Measurements from ENCODE around the gene GPANK1.
"Not testable (repeated sequence)": the region's sequence is repeated elsewhere in the genome, so short reads cannot be mapped to it uniquely, and the experiment has no call there.

Gene GPANK1

DNA sequence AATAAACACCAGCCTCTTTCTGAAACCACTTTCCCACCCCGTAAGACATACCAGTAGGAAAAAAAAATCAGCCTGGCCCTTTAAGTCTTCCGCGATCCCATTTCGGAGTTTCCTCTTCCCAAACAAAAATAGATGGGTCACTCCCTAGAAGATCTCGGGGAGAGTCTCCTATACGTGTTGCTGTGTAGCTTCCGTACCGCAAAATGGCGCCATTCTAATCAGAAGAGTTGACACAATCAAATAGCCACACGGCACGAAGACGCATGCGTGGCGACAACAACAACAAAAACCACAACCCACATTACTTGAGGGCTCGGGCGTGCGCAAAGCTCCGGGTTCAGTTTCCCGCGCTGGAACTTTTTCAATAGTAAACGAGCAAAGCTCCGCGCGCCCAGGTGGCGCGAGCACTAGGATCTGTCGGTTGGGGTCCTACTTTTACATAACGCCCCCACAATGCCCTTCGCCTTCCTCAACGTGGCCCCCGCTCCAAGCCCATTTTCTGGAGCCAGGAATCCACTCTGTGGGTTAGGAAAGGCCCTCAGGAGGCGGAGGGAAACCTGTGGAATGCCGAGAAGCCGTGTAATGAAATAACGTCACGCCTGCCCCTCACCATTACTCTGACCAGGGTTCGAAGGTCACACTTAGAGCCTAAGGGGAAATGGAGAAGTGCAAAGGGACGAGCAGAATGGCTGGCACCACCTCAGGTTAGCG lies at the start of gene GPANK1:
Gene GPANK1 (minus strand): TSS at position 208 of the 711 bp plus-strand sequence. CDS start 519 bp downstream, outside the sequence.
- DNase-seq, result peak; percentile 74

DNA sequence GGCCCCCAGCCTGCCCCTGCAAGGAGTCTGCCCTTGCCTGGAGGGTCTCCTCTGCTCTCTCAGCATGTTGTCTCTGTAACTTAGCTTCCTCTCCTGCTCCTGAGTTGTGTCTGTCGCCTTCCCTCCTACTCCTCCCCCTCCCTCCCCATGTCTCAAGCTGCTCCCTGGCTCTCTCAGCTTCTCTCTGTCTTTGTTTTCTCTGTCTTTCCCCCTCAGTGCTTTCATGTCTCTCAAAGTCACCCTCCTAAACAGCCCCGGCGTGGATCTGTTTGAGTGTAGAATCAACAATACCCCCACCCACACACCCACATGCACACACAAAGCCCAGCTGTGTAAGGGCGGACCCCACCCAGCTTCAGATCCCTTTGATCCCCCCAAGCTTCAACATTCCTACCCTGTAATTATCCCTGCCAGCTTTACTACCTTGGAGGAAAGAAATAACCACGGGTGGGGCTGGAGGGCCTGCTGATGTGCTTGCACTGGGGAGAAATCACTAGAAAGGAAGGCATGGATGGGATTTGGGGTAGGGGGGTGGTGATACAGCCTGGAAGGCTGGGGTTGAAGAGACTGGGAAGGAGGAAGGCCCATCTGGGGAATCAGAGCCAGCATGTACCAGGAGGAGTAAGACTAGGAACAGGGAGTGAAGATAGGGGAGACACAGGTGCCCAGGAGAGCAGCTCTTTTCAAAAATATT lies 49.3 kb upstream of the GPANK1 start:
- DNase-seq, result no peak

DNA sequence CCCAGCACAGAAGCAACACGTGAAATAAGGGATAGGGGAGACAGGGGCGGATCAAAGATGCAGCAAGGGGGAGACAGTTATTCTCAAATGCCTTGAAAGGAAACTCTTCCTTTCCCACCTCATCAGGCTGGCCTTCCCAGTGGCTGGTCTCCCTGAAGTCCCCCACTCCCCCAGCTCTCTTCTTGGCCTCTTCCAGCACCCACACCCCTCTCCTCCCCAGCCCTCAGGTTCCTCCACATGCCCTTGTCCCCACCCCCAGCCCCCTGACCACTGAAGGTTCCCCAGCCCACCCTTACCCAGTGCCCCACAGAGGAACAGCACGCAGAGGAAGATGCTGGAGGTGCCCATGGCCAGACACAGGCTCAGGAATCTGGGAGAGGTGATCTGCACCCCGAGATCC lies 48.7 kb upstream of the GPANK1 start:
- DNase-seq, result no peak

DNA sequence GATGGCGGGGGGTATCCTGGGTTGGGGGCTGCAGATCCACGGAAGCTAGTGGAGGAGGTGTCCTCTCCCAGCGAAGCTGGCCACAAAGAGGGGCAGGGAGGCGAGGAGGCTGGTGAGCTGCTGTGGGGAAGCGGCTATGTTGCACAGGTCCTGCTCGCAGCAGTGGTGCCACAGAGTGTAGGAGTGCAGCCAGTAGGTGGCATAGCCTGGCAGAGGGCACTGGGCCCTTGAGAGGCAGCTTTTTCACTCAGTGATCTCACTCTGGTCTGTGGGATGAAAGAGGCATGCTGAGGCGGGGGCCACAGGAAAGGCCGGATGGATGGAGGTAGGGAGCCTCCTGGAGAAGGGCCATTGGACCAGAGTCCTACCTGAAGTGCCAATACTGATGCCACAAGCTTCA lies 47.5 kb upstream of the GPANK1 start:
- DNase-seq, result no peak

DNA sequence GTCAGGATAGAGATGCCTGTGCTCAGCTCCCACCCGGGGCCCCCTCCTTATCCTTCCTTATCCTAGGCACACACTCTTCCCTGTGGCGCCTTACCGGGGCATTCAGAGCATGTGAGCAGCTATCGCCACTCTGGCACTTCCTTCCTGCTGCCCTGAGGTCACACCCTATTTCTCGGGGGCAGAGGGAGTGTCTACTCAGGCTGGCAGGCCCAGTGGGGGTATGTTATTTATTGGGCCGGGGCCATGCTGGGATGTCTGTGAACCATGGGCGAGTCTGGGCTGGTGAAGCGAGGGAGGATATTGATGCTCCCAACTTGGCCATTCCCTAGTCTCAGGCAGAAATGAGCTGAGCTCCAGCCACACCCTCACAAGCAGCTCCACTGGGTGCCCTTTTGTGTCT lies 46.4 kb upstream of the GPANK1 start:
- DNase-seq, result no peak

DNA sequence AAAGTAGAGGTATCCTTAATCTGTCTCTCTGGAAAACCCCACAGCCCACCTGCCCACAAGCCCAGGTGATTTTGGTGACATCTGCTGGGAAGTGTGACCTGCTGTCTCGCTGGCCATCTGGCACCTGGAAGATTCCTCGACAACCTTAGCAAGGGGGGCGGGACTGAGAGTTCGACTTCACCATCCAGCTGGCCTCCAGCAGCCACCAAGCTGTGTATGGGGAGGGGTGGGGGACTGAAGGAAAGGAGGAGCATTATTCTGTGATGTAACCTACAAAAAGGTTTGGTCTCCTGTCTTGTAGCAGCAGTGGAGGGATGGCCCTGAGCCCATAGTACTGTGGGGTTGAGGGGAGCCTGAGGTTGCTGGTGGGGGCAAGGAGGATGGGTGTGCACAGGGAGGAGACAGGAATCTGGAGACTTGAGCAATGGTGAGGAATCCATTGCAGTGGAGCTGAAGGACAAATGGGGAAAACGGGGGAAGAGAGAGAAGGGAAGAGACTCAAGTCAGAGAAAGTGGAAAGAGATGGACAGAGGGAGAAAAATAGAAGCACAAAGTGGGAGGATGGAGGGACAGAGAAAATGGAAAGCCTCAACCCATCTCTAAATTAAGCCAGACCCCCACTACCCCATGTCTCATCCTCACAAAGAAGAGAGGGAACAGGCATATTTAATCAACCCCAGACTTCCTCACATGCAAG lies 45.9 kb upstream of the GPANK1 start:
- no peak for DNase-seq

DNA sequence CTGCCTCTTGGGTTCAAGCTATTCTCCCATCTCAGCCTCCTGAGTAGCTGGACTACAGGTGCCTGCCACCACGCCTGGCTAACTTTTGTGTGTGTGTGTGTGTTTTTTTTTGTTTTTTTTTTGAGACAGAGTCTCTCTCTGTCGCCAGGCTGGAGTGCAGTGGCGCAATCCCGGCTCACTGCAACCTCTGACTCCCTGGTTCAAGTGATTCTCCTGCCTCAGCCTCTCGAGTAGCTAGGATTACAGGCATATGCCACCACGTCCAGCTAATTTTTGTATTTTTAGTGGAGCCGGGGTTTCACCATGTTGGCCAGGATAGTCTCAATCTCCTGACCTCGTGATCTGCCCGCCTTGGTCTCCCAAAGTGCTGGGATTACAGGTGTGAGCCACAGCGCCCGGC lies 44.4 kb upstream of the GPANK1 start:
- not testable (repeated sequence) for DNase-seq

DNA sequence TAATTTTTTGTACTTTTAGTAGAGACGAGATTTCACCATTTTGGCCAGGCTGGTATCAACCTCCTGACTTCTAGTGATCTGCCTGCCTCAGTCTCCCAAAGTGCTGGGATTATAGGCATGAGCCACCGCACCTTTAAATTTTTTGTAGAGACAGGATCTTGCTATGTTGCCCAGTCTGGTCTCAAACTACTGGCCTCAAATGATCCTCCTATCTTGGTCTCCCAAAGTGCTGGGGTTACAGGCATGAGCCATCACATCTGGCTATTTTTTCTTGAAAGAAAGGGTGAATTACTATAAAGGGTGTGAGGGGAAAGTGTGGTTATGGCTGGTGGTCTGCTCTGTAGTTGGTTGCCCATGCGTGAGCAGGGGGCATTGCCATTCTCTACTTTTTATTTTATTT lies 43.4 kb upstream of the GPANK1 start:
- DNase-seq, result no peak

DNA sequence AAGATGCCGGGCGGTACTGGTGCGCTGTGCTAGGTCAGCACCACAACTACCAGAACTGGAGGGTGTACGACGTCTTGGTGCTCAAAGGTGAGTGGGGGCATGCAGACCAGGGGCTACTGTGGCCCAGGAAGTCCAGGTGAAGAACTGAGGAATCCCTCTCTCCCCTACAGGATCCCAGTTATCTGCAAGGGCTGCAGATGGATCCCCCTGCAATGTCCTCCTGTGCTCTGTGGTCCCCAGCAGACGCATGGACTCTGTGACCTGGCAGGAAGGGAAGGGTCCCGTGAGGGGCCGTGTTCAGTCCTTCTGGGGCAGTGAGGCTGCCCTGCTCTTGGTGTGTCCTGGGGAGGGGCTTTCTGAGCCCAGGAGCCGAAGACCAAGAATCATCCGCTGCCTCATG lies 42.9 kb upstream of the GPANK1 start:
- no peak for DNase-seq

DNA sequence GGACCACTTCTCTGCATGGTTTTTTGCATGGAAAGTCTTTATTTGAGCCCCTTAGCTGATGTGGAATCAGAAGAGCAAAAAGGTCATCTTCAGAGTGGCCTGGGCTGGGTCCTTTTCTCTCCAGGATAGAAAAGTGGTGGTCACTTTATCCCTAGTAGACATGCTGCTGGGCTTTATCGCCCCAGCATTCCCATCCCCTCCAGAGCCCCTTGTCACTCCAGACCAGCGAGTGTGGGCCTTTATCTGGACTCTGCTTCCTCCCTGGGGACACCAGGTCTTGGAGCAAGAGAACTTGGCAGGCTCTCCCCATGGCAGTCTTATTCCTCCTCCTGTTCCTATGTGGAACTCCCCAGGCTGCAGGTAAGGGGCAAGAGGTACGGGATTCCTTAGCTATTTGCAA lies 41.8 kb upstream of the GPANK1 start, which contains the start of gene LY6G6F:
Gene LY6G6F (plus strand): TSS at position 268 of the 400 bp plus-strand sequence. CDS start 41 bp downstream, at position 309.
- DNase-seq, result no peak

DNA sequence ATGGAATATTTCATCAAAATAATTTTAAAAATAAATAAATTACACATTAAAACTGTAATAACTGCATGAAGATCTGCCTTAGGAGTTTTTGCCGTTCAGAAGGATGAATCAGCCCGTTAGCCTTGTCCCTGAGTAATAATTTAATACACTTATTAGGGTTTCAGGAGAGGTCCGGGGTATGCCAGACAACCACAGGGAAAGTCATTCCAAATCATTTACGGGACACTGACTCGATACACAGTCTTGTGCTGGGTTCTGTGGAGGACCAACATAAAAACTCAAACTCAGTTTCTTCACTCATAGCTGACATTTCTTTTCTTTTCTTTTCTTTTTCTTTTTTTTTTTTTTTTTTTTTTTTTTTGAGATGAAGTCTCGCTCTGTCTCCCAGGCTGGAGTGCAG lies 41.1 kb upstream of the GPANK1 start:
- no peak for DNase-seq

DNA sequence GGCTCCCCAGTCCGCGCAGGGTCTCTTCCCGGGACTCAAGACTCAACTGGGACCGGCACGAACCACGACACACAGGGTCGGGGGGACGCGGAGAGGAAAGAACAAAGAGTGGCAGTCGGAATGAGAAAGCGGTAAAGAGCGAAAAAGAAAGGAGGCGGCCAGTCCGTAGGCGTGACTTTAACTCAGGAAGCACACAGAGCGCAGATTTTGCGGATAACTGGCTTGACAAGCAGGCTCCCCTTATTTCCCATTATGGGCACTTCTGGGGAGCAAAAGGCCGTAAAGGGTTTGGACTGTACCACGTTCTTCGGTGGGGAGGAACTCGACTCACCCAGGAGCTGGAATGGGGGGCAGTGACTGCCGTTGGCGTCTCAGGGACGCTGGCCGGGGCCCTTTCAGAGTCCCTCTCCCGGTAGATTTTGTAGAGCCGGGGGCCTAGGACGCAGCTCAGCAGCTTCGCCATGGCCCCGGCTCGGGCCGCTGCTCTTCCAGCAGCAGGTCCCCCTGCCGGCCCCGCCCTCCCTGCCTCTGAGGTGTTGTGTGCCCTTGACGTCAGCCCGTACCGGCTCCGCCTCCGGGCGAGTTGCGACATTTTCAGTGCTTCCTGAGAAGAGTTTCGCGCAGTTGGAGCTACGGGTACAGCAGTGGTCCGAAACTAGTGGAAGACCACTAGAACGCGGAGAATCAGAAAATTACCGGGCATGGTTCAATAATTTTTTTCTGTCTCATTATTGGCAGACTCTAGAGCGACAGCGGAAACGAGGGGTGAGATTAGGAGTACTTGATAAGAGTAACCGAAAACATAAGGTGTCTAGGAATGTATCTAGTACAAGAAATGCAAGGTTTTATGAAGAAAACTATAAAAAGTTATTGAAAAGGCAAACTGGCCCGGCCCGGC lies 38.3 kb upstream of the GPANK1 start, which contains the start of gene ABHD16A:
Gene ABHD16A (minus strand): TSS at position 506 of the 898 bp plus-strand sequence. CDS start 43 bp downstream, at position 463.
- DNase-seq, result peak; percentile 83

DNA sequence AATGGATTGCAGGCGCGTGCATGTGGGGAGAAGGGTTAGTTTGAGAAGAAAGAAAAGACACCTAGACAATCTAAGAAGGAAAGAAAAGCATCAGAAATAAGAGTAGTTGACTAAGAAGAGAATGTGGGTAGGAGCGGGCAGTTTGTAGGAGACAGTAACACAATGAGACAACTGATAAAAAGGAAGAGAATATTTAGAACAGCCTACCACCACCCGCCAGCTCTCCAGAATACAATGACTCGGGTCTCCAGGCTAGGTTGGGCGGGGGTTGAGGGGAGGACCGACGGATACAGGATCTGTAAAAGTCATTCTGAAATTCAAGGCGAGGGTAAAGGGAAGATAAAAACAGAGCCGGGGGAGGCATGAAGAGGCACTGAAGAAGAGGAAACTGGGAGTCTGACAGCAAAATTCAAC lies 37.6 kb upstream of the GPANK1 start:
- DNase-seq, result no peak

DNA sequence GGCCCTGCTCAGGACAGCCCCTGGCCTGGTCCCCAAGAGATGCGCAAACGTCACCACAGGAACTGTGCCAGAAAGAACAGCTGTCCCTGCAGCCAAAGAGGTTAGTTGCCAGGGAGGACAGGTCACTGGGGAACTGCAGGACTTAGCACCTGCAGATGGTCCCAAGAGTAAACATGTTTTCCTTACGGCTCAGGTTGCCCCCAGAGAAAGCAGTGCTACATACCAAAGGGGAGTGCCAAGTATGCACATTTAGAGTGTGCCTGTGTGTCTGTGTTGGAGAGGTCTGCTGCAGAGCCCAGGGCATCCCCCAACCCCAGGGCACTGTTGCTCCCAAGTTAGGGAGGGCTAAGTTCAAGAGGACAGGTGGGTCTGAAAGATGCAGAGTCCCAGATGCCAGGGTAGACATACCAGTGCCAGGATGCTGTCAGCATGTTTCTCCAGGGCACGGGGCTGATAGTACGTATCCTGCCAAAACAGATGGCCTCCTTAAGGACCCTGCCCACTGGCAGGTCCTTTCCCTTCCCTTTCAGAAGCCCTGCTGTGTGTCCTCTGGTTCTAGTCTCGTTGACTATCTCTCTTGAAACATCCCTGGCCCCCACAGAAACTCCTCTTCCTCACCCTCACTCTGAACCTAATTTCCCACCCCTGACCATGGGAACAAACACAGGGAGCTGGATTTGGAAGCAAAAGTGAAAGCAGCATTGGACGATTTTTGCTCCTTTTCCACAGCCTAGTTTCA lies 37.0 kb upstream of the GPANK1 start:
- no peak for DNase-seq

DNA sequence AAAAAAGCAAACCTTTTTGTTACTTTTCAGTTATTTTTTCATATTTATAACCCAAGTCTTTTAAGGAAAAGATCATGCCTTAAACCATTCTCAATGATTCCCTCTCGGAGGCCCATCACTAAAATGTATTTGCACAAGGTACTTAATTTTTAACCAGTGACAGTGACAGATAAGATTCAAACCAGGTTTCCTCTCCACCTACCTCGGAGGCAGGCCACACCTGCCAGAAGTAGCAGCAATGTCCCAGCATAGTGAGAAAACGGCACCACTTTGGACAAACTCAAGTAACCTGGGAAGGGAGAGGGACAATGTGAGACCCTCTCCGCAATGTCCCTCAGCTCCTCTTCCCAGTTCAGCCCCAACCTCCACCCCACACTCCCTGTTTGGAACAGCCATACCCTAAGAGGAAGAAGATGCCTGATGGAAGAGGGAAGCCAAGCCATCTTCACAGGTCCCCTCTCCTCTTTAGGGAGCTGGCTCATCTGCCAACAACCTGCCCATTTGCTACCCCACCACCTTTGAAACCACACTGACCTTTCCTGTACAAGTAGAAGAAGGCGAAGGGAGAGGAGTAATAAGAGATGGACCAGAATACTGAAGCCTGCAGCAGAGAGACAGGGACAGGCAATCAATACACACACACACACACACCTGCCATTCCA lies 36.1 kb upstream of the GPANK1 start:
- no peak for DNase-seq

DNA sequence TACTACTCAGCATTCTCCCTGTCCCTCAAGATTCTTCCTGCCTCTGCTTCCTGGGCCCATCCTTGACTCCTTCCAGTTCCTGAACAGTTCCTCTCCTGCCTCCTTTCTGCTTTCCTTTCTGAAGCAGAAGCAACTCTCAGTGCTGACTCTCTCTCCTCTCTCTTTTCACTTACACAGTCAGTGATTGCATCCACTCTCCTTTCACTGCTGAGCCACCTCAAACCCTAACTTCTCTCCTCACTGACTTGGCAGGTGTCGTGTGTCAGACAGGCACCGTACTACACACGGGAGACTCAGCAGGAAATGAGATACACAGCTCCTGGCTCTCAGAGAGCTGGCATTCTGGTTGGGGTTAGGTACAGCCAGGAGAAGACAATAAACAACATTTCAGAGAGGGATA lies 32.8 kb upstream of the GPANK1 start:
- no peak for DNase-seq

DNA sequence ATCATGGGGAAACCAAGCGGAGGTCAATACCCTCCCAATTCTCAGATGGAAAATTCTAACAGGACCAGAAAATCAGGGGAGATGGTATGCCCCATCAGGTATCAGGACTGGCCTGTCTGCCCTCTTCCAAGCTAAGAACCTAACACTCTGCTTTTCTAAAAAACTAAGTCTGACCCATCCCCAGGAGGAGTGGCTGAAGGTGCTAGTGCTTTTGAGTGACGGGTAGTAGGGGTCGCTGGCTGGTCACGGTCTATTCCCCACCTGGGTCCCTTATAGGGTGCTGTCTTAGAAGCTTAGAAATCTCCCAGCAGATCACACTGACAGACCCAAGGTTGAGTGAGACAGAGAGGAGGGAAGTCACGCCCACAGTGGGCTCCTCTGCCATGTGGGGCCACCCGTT lies 28.7 kb upstream of the GPANK1 start:
- DNase-seq, result no peak

DNA sequence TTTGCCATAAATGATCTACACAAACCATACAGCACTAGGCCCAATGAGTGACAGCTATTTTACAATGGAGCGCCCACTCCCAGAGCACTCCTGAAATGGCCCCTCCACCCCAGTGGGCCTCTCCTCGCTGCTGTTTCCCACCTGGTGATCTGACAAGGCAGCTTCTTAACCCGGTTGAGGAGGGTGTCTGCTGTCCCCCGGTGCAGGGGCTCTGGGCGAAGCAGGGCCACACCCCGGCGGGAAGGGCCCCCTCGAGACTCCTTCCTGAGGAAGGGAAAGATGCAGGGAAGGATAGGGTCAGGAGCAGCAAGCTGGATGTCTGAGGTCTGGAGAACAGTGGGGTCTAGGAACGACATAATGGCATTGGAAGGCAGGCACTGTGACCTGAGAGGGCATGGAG lies 28.1 kb upstream of the GPANK1 start:
- no peak for DNase-seq

DNA sequence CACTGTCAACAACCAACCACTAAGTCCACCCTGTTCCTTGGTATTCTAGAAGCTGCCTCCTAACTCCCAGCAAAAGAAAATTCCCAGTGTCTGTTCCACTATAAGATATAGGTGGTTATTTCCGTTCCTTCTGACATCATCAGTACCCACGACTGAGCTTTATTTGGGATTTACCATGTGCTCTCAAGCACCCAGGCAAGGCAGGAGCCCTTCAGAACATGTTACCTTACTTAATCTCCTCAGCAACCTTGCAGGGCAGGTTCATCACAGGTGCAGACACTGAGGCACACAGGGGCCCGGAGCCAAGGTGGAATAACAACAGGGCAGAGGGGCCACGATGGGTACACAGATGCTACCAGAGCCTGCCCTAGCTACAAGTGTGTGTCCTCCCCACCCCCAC lies 27.6 kb upstream of the GPANK1 start:
- DNase-seq, result no peak

DNA sequence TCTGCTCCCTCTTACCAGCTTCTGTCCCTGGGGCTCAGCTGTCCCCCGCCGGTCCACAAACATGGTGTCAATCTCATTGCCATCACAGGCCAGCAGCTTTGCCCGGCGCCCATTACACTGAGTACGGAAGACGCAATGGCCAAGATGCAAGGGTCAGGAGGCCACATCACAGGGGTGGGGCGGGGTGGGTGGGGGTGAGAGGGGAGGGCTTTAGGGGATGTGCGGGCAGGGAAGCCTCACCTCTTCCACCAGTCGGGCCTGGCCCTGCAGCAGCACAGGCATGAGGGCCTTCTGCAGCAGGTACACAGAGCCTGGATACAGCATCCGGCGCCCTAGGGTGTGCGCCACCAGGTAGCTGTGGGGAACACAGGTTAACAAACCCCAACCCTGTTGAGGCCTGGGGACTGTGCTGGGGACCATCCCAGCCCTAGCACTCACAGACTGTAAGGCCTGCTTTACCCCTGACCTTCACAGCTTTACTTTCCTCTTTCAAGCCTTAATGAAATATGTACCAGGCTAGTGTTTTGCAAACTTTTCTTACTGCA lies 26.8 kb upstream of the GPANK1 start:
- no peak for DNase-seq

DNA sequence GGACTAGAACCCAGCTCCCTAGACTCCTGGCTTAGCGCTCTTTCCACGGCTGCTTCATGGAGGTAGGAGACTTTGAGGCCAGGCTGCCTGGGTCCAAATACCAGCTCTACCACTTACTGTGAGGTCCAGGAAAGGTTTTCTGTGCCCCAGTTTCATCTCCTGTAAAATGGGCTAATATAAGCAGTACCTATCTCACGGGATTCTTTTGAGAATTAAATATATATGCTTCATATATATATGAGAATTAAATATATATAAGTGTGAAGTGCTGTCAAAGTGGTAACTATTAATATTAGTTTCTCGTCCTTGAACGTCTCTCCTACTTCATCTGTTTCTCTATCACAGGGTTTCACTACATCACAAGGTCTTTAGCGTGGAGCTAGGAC lies 26.3 kb upstream of the GPANK1 start:
- no peak for DNase-seq
